Karpas-422 (cell line): Measurements from ENCODE around the gene AGR2. TPM values are rescaled to one million over a fixed set of nuclear protein-coding genes. Genes with fewer than 3 reads are reported as not detected.
A peak's percentile ranks its signal among the peaks of the same experiment; 100 is the strongest.

Source experiments
- DNase-seq: peaks from one replicate; pipeline ENCODE4 v3.0.0-alpha.2; 2015
- H2AFZ ChIP-seq: fragments of 200-600 bp; sonication (generic); 2 replicates; pipeline ENCODE4 v1.6.1; 2014; ENCODE audit warnings: antibody characterized with exemption, low read length, mixed read lengths
- H3K27ac ChIP-seq: fragments of 200-600 bp; sonication (generic); 2 replicates; pipeline ENCODE4 v1.5.1; 2014; ENCODE audit warnings: mild to moderate bottlenecking, low read length, moderate library complexity
- H3K27me3 ChIP-seq: fragments of 200-600 bp; sonication (generic); 2 replicates; pipeline ENCODE4 v1.6.1; 2014; ENCODE audit warnings: low read length, mixed read lengths
- H3K36me3 ChIP-seq: fragments of 200-600 bp; sonication (generic); 2 replicates; pipeline ENCODE4 v1.6.1; 2014; ENCODE audit warnings: low read length, mixed read lengths; ENCODE audit not compliant: insufficient read depth
- H3K4me1 ChIP-seq: fragments of 200-600 bp; sonication (generic); 2 replicates; pipeline ENCODE4 v1.6.1; 2014; ENCODE audit warnings: mild to moderate bottlenecking, low read length, mixed read lengths
- H3K4me2 ChIP-seq: fragments of 200-600 bp; sonication (generic); 2 replicates; pipeline ENCODE4 v1.6.1; 2014; ENCODE audit warnings: low read length, low read depth, mild to moderate bottlenecking; ENCODE audit not compliant: poor library complexity, severe bottlenecking
- H3K4me3 ChIP-seq: fragments of 200-600 bp; sonication (generic); 2 replicates; pipeline ENCODE4 v1.5.1; 2014; ENCODE audit warnings: mild to moderate bottlenecking, antibody characterized with exemption, low read length, mixed read lengths
- H3K79me2 ChIP-seq: fragments of 200-600 bp; sonication (generic); 2 replicates; pipeline ENCODE4 v1.6.1; 2014; ENCODE audit warnings: mild to moderate bottlenecking, low read length, mixed read lengths
- H3K9ac ChIP-seq: fragments of 200-600 bp; sonication (generic); 2 replicates; pipeline ENCODE4 v1.6.0; 2014; ENCODE audit warnings: low read length
- H3K9me2 ChIP-seq: fragments of 200-600 bp; sonication (generic), shearing (Covaris generic); replicated peaks from 2 replicates; pipeline ENCODE4 v1.6.0; 2014; ENCODE audit warnings: mild to moderate bottlenecking, low read length, moderate library complexity; ENCODE audit not compliant: insufficient read depth
- H3K9me3 ChIP-seq: fragments of 300-700, 200-600 bp; sonication (generic); 2 replicates; pipeline ENCODE4 v1.6.1; 2014; ENCODE audit warnings: low read length, mixed read lengths
- H4K20me1 ChIP-seq: fragments of 200-600 bp; sonication (generic); 2 replicates; pipeline ENCODE4 v1.6.1; 2014; ENCODE audit warnings: mild to moderate bottlenecking, antibody characterized with exemption, low read length, low read depth; ENCODE audit not compliant: insufficient read depth
- total RNA-seq: library from RNA; depleted of rRNA; stranded (reverse); fragments of >200 nt; shearing (Covaris generic); gene quantifications from 2 replicates; pipeline ENCODE4 v1.2.3, GENCODE V29; 2014; ENCODE audit warnings: low replicate concordance

Gene AGR2
- total RNA-seq, 1 experiment from 2014 or later: 0.19 TPM

- Histone ChIP-seq H3K4me1 (no peaks in the 10 kb centered on the region), H3K4me3 (no peak overlapping the region), H2AFZ (no peak overlapping the region), H3K9me2 (no peaks in the 10 kb centered on the region), H3K9ac (no peak overlapping the region), H3K79me2 (no peaks in the 10 kb centered on the region), H3K27me3 (no peaks in the 10 kb centered on the region), H3K36me3 (no peaks in the 10 kb centered on the region), H3K27ac (no peak overlapping the region), H3K4me2 (no peak overlapping the region), H4K20me1 (no peaks in the 10 kb centered on the region), H3K9me3 (no peaks in the 10 kb centered on the region)
- DNase-seq: no peak
Observed at GRCh38 chr7:16794986-16795385, 9.8 kb downstream of the AGR2 start.

GRCh38 chr7:16791905-16792698 is 12.7 kb downstream of the AGR2 start:
- H3K9me2 ChIP-seq: no peaks in the 10 kb centered on the region

GRCh38 chr7:16791071-16791470 is 13.7 kb downstream of the AGR2 start:
- Histone ChIP-seq H3K9me2 (no peaks in the 10 kb centered on the region), H3K4me2 (no peak overlapping the region)

More at GRCh38 chr7:16791905-16792698, 12.7 kb downstream of the AGR2 start:
- Histone ChIP-seq H3K4me2 (no peak overlapping the region), H2AFZ (no peak overlapping the region), H4K20me1 (no peaks in the 10 kb centered on the region), H3K9ac (no peak overlapping the region), H3K4me3 (no peak overlapping the region), H3K27me3 (no peaks in the 10 kb centered on the region), H3K4me1 (no peaks in the 10 kb centered on the region), H3K36me3 (no peaks in the 10 kb centered on the region), H3K9me3 (no peaks in the 10 kb centered on the region), H3K79me2 (no peaks in the 10 kb centered on the region), H3K27ac (no peak overlapping the region)
- DNase-seq: no peak

GRCh38 chr7:16787127-16787526 is 17.7 kb downstream of the AGR2 start:
- H3K4me3 ChIP-seq: no peak overlapping the region
- no peaks in the 10 kb centered on the region for H3K27me3 ChIP-seq
- H3K9ac ChIP-seq: no peak overlapping the region
- no peaks in the 10 kb centered on the region for H3K36me3 ChIP-seq
- H3K4me2 ChIP-seq: no peak overlapping the region
- no peaks in the 10 kb centered on the region for H3K4me1 ChIP-seq
- no peaks in the 10 kb centered on the region for H3K9me2 ChIP-seq
- DNase-seq: no peak
- H3K79me2 ChIP-seq: no peaks in the 10 kb centered on the region
- no peak overlapping the region for H2AFZ ChIP-seq
- H4K20me1 ChIP-seq: no peaks in the 10 kb centered on the region
- no peaks in the 10 kb centered on the region for H3K9me3 ChIP-seq
- no peak overlapping the region for H3K27ac ChIP-seq

More at GRCh38 chr7:16791071-16791470, 13.7 kb downstream of the AGR2 start:
- no peak overlapping the region for H2AFZ ChIP-seq
- no peaks in the 10 kb centered on the region for H3K9me3 ChIP-seq
- no peaks in the 10 kb centered on the region for H3K79me2 ChIP-seq
- no peak overlapping the region for H3K9ac ChIP-seq
- H4K20me1 ChIP-seq: no peaks in the 10 kb centered on the region
- H3K27me3 ChIP-seq: no peaks in the 10 kb centered on the region
- H3K4me1 ChIP-seq: no peaks in the 10 kb centered on the region
- no peak overlapping the region for H3K4me3 ChIP-seq
- no peak for DNase-seq
- H3K36me3 ChIP-seq: no peaks in the 10 kb centered on the region
- no peak overlapping the region for H3K27ac ChIP-seq

GRCh38 chr7:16786257-16786656 is 18.5 kb downstream of the AGR2 start:
- DNase-seq: peak; percentile 25
- H3K9me3 ChIP-seq: no peaks in the 10 kb centered on the region
- no peaks in the 10 kb centered on the region for H3K4me1 ChIP-seq
- no peaks in the 10 kb centered on the region for H3K79me2 ChIP-seq
- H3K27me3 ChIP-seq: no peaks in the 10 kb centered on the region
- no peak overlapping the region for H3K4me3 ChIP-seq
- H3K36me3 ChIP-seq: no peaks in the 10 kb centered on the region
- no peak overlapping the region for H3K4me2 ChIP-seq
- H3K9ac ChIP-seq: no peak overlapping the region
- no peak overlapping the region for H3K27ac ChIP-seq
- H3K9me2 ChIP-seq: no peaks in the 10 kb centered on the region
- no peak overlapping the region for H2AFZ ChIP-seq
- no peaks in the 10 kb centered on the region for H4K20me1 ChIP-seq

- Histone ChIP-seq H4K20me1 (no peaks in the 10 kb centered on the region), H3K27me3 (no peaks in the 10 kb centered on the region), H3K9me3 (no peaks in the 10 kb centered on the region), H3K4me1 (no peaks in the 10 kb centered on the region), H3K36me3 (no peaks in the 10 kb centered on the region), H3K9me2 (no peaks in the 10 kb centered on the region), H3K4me3 (no peak overlapping the region), H3K79me2 (no peaks in the 10 kb centered on the region), H3K27ac (no peak overlapping the region), H2AFZ (no peak overlapping the region), H3K9ac (no peak overlapping the region), H3K4me2 (no peak overlapping the region)
- DNase-seq: peak; percentile 27
Observed at GRCh38 chr7:16785846-16786245, 19.0 kb downstream of the AGR2 start.

GRCh38 chr7:16785321-16785720 is 19.5 kb downstream of the AGR2 start:
- H3K9me2 ChIP-seq: no peaks in the 10 kb centered on the region
- H3K27ac ChIP-seq: no peak overlapping the region
- H2AFZ ChIP-seq: no peak overlapping the region
- no peaks in the 10 kb centered on the region for H3K79me2 ChIP-seq
- H3K36me3 ChIP-seq: no peaks in the 10 kb centered on the region
- H3K4me2 ChIP-seq: no peak overlapping the region
- H4K20me1 ChIP-seq: no peaks in the 10 kb centered on the region
- H3K9me3 ChIP-seq: no peaks in the 10 kb centered on the region
- H3K9ac ChIP-seq: no peak overlapping the region
- H3K4me3 ChIP-seq: no peak overlapping the region
- DNase-seq: peak; percentile 16
- H3K27me3 ChIP-seq: no peaks in the 10 kb centered on the region
- no peaks in the 10 kb centered on the region for H3K4me1 ChIP-seq

GRCh38 chr7:16780596-16780995 is 24.2 kb downstream of the AGR2 start:
- Histone ChIP-seq H3K4me1 (no peaks in the 10 kb centered on the region), H3K9me3 (no peaks in the 10 kb centered on the region), H3K4me3 (no peak overlapping the region), H3K9ac (no peak overlapping the region), H3K4me2 (no peak overlapping the region), H2AFZ (no peak overlapping the region), H4K20me1 (no peaks in the 10 kb centered on the region), H3K27me3 (no peaks in the 10 kb centered on the region), H3K9me2 (no peaks in the 10 kb centered on the region), H3K79me2 (no peaks in the 10 kb centered on the region), H3K27ac (no peak overlapping the region), H3K36me3 (no peaks in the 10 kb centered on the region)
- DNase-seq: no peak
